ENCODE results near the gene HOXA4.

HOXA4 gene

DNA sequence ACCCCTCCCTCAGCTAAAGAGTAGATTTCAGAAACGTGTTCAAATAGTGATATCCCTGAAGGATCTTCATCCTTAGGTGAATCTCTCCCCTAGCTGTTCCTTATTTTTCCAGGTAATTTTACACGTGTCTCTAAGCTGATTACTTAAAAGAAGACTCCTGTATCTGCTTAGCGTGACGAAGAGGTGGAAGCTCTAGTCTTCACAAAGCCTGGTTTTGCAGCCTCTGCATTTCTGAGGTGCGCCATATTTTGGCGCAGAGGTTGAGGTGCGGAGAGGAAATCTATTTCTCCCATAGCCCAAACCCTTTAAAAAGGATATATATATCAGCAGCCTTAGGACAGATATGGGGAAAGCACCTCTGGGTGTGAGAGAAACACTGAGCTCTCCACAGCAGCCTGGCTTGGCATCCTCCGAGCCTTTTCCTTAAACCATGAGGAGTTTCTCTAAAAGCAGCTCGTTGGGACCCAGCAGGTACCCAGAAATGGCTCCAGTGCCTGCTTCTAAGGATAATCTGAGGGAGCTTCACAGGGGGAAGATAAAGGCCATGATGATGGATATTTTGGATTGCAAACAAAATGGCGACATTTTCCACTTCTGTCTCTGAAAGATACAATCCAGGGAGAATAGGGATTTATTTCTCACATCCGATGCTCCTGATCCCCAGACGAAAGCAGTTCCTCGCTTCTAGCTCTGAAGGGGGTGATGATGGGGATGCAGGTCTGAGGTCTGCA, 25.1 kb downstream of the HOXA4 start:
- DNase-seq (ENCODE audit: low read depth): no peak

DNA sequence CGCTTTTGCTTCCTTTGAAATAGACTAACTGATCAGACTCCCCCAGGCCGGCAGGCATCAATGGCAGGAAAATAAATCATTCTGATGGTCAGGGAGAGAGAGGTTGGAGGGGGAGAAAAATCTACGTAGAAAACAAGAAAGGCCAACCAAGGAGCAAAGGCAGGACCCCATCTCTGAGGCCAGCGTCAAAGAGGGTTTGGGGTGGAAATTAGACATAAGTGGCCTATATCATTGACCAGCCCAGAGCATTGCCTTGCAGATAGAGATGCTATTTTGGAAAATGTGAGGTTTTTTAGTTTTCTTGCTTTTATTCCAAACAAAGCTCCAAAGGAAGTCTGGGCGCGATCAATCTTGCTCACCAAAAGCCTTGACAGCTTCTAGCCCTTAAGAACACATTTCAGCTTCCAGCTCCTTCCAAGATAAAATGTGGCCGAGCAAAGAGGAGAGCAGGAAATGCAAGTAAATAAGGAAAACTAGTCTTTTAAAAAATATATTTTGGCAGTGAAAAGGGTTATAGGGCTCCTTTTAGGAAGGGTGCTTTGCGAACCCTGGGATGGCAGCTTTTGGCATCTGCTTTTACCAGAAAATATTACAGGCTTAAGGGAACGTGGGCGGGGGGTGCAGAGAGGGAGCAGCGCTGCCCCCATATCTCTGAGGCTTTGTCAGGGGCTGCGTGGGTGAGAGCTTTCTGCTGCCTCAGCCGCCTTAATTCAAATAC, 26.1 kb downstream of the HOXA4 start:
- no peak for DNase-seq (ENCODE audit: low read depth)

DNA sequence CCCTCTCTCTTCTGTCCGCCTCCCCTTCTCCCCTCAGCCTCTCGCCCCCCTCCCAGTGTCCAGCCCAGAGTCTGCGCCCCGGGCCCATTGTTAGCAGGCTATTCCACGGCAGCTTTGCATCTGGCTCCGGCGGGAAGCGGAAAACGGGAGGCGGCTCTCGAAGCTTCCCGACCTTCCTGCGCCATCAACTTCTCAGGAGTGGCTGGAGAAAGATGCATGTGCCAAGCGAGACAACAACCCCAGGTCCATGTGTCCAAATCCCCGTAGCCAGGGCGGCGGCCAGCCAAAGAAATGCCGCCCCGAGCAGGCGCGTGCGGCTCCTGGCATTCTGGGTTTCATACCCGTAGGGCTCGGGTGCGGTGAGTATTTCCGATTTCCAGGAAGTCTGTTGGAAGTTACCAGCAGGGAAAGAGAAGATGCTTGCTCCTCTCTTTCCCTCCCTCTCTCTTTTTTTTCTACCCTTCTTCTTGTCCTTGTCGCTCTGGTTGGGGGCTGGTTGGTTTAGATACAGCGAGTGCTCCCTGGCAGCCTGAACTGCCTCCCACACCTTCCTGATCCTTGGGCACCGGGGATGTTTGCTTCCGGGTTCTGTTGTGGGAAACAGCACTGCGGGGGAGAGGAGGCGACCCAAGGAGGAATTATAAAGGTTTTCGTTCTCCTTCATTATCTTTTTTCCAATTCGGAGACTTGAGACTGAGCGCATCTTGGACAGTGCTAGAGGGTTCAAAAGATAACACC, 26.9 kb downstream of the HOXA4 start:
- DNase-seq (ENCODE audit: low read depth): no peak

DNA sequence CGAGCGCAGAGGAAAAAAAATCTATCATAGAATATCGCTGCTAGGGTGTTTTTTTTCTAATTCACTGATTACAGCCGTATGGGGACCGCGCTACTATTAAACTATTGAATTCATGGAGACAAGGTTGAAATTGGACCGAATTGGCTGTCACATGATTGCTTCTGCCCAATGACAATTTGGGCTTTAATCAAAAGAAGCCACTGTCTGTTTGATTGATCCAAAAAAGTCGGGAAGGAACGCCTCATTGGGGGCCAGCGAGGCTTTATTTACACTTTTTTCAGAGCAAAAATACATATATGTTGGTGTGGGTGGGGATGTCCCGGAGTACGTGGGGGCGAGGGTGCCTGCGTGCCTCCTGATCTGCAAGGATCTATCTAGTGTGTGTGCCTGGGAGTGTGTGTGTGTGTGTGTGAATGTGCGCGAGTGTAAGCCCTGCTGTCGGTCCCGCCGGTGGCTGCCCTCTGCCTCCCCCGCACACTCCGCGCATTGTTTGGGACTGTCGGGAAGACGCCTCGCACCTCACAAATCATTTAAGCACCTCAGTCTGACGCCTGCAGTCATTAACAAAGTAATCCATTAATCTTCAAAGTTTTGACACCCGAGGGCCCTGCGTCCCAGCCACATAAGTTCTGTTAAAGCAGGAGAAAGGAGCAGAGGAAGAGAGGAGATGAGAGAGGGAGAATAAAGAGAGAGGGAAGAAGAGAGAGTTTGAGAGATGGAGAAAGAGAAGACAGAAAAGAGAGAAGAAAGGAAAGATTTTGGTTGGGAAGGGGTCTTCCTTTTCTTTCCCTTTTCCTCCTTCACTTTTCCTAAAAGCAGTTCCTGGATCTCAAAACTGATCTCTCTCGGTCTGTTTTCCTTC, 27.7 kb downstream of the HOXA4 start, which contains the start of gene HOXA2:
Gene HOXA2 (minus strand): TSS at position 103 of the 862 bp plus-strand sequence. CDS start 183 bp downstream, outside the sequence.
- DNase-seq (ENCODE audit: low read depth): no peak

DNA sequence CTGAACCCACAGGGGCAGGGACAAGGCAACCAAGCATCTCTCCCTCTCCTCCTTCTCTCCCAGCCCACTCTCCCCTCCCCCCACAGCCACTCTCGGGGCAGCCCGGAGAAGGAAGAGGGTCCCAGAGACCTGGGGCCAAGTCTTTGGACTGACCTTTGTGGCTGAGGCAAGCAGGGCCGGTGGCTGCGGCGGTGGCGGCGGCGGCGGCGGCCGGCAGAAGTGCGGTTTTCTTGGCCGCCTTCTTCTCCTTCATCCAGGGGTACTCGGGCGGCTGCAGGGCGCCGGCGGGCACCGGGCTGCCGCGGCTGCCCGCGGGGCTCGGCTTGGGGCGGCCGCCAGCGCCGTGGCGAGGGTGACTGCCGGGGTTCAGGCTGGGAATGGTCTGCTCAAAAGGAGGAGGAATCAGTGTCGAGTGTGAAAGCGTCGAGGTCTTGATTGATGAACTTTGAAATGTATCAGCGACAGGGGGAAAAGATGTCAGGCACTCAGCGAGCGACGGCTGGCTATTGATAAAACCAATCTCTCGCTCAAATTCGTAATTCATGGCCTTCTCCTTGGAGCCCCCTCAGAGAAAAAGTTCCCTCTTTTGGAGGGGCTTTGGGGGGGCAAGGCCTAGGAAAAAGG, 28.5 kb downstream of the HOXA4 start:
- no peak for DNase-seq (ENCODE audit: low read depth)

DNA sequence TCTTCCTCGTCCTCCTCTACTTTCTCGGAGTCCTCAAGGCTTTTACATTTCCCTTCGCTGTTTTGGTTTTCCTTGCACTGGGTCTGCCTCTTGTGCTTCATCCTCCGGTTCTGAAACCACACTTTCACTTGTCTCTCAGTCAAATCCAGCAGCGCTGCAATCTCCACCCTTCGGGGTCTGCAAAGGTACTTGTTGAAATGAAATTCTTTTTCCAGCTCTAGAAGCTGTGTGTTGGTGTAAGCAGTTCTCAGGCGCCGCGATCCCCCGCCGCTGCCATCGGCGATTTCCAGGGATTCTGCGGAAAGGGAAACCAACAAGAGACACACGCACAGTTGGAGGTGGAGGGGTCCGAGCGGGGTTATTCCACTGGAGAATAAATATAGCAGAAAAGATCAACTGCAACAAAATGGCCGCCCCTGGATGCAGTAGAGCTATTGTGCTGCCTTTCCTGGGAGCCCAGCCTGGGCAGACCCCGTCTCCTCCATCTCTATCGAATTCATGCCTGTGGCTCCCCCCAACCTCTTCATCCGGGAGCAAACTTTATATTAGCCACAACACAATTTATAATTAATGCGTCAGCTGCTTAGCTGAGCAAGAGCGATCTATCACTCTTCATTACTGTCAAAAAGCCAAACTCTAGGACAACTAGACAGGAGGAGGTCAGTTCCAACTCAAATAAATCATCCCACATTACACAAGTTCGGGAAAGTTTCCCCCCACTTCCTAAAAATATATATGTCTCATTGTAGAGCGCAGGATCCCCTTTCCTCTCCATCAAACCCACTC, 29.2 kb downstream of the HOXA4 start:
- no peak for DNase-seq (ENCODE audit: low read depth)

DNA sequence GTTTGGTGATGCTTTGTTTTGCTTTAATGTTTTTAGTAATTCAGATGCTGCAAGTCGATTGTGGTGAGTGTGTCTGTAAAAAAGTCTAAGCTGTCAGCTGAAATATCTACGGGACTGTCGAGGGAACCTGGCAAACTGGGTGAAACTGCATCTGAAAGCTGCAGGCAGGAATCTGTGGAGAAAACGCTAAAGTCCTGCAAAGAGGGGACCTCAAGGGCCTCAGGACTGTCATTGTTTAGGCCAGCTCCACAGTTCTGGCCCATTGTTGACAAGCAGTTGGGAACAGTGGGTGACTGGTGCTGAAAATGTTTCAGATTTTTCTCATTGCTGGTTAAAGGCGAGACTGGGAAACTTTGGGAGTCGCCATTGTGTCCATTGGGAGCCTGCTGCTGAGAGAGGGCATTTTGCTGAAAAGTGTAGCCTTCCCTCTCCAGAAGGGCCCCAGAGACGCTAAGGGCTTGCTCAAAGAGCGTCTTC, 29.8 kb downstream of the HOXA4 start:
- DNase-seq (ENCODE audit: low read depth): no peak

DNA sequence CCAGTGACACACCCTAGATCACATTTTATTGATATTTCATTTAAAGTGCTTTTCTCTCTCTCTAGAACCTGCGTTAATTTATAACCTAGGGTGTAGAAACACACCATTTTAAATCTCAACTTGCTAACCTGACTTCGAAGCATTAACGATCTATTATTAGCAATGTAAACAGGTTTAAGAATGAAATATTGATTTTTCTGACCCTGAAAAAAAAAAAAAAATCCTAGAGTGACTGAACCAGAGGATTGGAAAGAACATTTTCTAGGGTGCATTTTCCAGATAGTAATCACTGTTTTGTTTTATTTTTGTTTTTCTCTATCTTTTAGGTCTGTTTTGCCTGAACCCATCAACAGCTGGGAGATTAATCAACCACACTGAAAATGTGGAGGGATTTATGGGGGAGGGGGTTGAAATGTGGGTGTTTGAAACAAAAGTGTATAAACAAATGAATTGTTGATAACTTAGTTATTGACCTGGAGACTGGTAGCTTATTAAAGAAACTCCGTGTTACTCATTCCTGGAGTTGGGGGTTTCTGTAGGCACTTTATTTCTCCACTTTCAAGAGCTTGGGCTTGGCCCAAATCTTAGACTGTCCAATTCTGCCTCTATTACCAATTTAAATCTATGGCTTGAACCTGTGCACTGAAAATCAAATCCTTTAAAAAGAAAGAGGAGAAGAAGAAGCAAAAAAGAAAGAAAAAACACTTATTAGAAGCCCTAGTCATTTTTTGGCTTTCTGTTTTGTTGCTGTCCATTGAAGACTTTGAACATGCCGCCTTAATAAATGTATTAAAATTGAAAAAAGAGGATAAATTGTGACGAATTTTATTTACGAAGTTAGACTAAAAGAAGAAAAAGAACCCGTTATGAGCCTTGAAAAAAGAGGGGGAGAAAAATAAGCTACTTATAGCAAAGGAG, 30.8 kb downstream of the HOXA4 start:
- DNase-seq (ENCODE audit: low read depth): no peak

DNA sequence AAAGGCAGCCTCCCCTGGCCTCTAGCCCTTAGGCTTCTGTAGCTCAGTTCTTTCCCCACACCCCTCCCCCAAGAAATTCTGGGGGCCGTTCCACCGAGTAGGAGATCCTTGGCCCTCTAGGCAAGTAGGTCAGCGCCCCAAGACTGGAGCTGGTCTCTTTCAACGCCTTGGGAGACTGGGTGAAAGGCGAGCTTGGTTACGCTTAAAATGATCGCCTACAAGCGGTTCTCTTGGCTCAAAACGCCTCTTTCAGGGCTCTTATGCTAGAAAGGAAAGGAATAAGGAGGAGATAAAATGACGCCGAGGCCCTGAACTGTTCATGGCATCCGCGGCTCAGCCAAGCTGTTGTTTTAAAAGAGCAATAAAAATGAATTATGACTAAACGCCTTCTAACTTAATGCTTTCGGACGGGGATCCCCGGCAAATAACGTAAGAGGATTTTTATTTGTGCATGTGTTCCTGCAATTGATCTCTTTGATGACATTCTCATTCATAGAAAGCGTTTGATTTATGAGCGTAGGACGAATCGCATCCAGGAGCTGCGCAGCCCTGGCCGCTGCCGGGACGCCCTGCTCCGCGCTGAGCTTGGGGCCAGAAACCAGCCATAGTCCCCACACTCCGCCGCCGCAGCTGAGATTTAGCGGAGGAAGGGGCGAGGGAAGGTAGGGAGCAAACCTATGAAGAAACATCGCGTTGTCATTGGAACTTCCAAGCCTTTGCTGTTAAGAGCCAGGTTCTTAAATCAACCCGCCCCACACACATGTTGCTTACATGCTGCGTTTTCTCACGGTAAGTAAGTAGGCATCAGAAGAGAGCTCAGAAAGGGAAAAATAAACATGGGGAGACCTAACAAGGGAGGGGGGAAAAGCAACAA, 31.7 kb downstream of the HOXA4 start:
- DNase-seq (ENCODE audit: low read depth): no peak

DNA sequence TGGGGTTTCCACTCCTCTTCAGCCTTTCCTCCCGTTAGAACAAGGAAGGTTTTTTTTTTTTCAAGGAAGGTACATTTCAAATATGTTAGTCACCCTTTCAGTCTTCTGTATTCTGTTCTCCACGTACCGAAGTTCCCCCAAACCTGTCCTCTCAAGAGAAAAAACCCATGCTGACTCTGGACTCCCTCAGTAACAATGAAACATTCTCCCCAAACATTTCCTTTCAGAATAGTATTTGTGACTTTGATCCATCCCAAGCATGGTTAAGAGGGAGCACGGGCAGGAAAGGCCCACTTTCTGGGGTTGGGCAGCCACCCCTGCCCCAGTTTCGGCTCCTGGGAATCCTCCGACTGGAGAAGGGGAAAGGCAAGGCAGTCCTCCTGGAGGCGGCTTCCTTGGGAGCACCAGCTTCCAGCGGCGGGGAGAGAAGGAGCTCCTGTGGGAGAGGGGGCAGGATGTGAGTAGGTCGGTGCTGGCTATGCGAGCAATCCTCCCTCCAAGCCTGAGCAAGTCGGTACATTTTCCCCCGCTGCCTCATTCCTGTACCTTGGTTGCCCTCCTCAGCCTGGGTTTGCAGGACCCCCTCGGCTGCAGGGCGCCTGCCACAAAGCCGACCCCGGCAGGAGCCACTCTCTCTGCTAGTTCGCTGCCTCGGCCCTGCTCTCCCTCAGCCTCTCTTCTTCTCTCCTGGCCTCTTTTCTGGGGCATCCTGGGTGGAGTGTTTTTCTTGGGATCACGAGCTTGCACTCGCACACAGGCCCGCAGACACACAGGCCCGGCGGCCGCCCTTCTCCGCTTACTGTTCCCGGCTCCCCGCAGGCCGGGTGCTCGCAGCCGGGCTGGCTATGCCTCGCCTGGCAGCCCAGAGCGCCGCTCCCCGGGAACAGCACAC, 32.6 kb downstream of the HOXA4 start:
- no peak for DNase-seq (ENCODE audit: low read depth)

DNA sequence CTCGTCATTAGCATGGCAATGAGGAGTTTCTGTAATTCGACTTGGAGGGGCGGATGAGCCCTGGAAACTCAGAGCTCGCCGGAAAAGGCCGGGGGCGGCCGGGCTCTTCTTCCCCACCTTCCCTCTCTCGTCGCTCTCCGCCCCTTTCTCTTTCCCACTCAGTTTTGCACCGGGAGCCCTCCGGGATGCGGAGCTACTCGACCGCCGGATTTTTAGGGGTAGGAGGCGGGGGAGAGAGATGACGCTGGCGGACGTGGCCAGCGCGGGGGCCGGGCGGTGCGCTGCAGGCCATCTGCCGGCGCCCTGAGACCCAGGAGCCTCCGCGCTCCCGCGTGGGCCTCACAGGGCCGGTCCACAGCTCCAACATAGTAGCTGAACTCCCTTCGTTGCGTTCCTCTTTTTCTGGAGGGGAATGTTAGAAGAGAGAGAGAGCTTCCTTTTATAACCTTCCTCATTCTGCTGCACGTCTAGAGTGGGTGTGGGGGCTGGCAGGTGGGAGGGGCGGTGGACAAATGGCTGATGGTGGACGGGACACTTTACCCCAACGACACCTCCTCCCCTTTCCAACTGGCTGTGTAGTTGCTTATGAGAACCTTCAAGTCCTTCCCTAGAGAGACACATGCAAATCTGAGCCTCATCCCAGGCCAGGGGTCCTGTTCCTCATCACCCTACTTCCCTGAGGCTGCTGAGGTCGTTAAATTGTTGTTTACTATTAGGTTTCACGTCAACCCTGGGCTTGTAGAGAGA, 33.6 kb downstream of the HOXA4 start:
- DNase-seq (ENCODE audit: low read depth): no peak

DNA sequence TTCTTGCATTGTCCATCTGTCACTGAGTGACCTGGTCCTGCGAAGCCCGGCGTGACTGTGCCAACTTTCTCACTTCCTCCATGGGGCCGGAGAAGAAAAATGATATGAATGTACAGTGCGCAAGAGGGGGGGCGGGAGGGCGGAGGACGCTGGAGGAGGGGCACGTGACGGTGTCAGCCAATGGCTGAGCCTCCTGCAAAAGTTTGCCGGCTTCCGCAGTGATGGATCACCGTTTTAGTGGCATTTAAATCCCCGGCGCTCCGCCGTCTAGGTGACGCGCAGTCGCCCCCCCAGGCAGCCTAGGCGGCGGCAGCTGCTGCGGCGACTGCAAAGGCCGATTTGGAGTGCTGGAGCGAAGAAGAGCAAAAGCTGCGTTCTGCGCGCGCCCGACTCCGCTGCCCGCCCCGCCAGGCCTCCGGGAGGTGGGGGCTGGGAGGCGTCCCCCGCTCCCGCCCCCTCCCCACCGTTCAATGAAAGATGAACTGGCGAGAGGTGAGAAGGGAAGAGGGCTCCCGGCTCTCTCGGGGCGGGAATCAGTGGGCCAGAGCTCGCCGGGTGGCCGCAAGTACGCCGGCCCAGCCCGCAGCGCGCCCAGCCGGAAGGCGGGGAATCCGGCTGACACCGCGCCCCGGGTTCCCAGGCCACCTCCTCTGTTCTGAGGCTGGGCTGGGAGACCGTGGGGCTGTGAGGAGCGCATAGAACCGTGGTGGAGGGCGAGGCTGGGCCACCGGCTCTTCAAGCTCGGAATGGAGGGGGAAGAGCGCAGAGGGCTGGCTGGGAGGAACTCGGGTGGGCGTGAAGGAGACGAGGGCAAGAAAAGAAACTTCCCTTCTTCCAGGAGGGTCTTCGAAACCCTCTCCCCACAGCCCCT, 34.4 kb downstream of the HOXA4 start, which contains the start of gene HOXA1:
Gene HOXA1 (minus strand): TSS at position 104 of the 871 bp plus-strand sequence. CDS start 88 bp downstream, at position 16.
- DNase-seq (ENCODE audit: low read depth): peak; percentile 79

DNA sequence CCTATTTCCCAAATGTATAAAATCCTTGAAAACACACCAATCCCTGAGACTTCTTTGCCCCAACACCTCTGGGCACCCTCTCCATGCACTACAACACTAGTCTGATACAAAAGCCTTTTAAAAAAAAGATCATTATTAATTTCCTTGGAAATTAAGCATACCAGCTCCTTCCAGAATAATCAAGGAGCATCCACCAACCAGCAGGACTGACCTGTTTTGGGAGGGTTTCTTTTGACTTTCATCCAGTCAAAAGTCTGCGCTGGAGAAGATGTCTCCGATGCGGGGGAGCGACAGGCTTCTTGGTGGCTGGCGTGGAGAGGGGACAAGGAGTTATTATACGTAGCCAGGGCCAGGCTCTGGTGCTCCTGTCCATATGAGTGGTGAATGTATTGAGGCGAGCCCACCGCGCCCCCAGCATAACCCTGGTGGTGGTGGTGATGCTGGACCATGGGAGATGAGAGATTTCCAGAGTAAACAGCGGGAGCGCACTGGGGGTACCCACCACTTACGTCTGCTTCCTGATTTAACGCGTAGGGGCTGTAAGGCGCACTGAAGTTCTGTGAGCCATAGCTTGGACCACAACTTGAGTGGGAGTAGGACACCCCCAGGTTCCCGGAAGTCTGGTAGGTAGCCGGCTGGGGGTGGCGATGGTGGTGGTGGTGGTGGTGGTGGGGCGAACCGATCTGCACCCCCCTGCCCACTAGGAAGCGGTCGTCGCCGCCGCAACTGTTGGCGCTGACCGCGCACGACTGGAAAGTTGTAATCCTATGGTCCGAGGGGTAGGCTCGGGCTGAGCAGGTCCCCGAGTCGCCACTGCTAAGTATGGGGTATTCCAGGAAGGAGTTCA, 35.3 kb downstream of the HOXA4 start:
- DNase-seq (ENCODE audit: low read depth): peak; percentile 61

DNA sequence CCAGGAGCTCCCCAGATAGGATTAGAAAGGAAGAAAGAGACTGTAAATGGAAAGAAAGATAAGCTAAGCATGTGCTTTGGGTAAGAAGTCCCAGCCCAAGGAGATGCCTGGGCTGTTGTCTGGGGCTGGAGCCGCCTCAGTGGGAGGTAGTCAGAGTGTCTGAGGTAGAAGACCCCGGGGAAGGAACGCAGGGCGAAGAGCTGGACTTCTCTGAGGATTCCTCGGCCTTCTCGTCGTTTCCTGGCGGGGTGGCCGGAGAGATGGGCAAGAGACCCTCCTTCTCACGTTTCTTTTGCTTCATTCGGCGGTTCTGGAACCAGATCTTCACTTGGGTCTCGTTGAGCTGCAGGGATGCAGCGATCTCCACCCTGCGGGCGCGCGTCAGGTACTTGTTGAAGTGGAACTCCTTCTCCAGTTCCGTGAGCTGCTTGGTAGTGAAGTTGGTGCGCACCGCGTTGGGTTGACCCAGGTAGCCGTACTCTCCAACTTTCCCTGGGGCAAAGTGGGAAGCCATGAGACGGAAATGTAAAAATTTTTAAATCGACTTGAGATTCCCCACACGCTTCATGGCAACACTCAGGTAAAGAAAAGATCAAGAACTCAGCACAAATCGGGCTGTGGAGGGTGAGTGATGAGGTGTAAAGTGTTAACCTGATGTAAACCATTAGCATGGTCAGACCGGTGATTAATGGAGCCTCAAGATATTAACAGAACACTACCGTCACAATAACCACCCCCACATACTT, 36.1 kb downstream of the HOXA4 start:
- DNase-seq (ENCODE audit: low read depth): no peak

Measured in CMK (cell line).